Measurements from ENCODE around the gene ACER3.
"Not testable (repeated sequence)": the region's sequence is repeated elsewhere in the genome, so short reads cannot be mapped to it uniquely, and the experiment has no call there.

Gene ACER3

GRCh38 chr11:76995081-76995576 lies 134.4 kb downstream of the ACER3 start:
- no peak for DNase-seq (ENCODE audit: low spot score)

- no peak for DNase-seq (ENCODE audit: low spot score)
Observed at GRCh38 chr11:76997512-76997911, 136.8 kb downstream of the ACER3 start.

GRCh38 chr11:76999597-76999996 lies 138.9 kb downstream of the ACER3 start:
- no peak for DNase-seq (ENCODE audit: low spot score)

GRCh38 chr11:77001613-77002012 lies 140.9 kb downstream of the ACER3 start:
- no peak for DNase-seq (ENCODE audit: low spot score)

GRCh38 chr11:77002776-77003175 lies 142.1 kb downstream of the ACER3 start:
- no peak for DNase-seq (ENCODE audit: low spot score)

- DNase-seq (ENCODE audit: low spot score) = no peak
Observed at GRCh38 chr11:77003963-77004362, 143.2 kb downstream of the ACER3 start.

- no peak for DNase-seq (ENCODE audit: low spot score)
Observed at GRCh38 chr11:77009533-77010160, 148.9 kb downstream of the ACER3 start.

GRCh38 chr11:77014669-77015068 lies 154.0 kb downstream of the ACER3 start:
- DNase-seq (ENCODE audit: low spot score) = no peak

- DNase-seq (ENCODE audit: low spot score) = not testable (repeated sequence)
Observed at GRCh38 chr11:77018396-77018924, 157.7 kb downstream of the ACER3 start.

- DNase-seq (ENCODE audit: low spot score) = no peak
Observed at GRCh38 chr11:77019976-77020595, 159.4 kb downstream of the ACER3 start.

- no peak for DNase-seq (ENCODE audit: low spot score)
Observed at GRCh38 chr11:77020734-77021133, 160.0 kb downstream of the ACER3 start.

- no peak for DNase-seq (ENCODE audit: low spot score)
Observed at GRCh38 chr11:77024745-77025144, 164.0 kb downstream of the ACER3 start.

- no peak for DNase-seq (ENCODE audit: low spot score)
Observed at GRCh38 chr11:77026221-77026620, 165.5 kb downstream of the ACER3 start.

GRCh38 chr11:77026743-77027142 lies 166.0 kb downstream of the ACER3 start:
- DNase-seq (ENCODE audit: low spot score) = no peak

- DNase-seq (ENCODE audit: low spot score) = no peak
Observed at GRCh38 chr11:77027275-77027674, 166.6 kb downstream of the ACER3 start.

- no peak for DNase-seq (ENCODE audit: low spot score)
Observed at GRCh38 chr11:77029829-77030228, 169.1 kb downstream of the ACER3 start.

- no peak for DNase-seq (ENCODE audit: low spot score)
Observed at GRCh38 chr11:77030834-77031414, 170.2 kb downstream of the ACER3 start.

- DNase-seq (ENCODE audit: low spot score) = no peak
Observed at GRCh38 chr11:77031599-77031998, 170.9 kb downstream of the ACER3 start.

GRCh38 chr11:77035039-77035438 lies 174.3 kb downstream of the ACER3 start:
- no peak for DNase-seq (ENCODE audit: low spot score)

- no peak for DNase-seq (ENCODE audit: low spot score)
Observed at GRCh38 chr11:77035580-77035979, 174.9 kb downstream of the ACER3 start.

GRCh38 chr11:77036398-77036797 lies 175.7 kb downstream of the ACER3 start:
- DNase-seq (ENCODE audit: low spot score) = no peak

GRCh38 chr11:77037057-77037456 lies 176.3 kb downstream of the ACER3 start:
- no peak for DNase-seq (ENCODE audit: low spot score)
